T-cell (primary cell): ENCODE measurements around the gene YIPF4. TPM values are rescaled to one million over a fixed set of nuclear protein-coding genes. Genes with fewer than 3 reads are reported as not detected.
A peak's percentile ranks its signal among the peaks of the same experiment; 100 is the strongest.

Experiments used
- ATAC-seq, 4 experiments: fragments of 200-7000 bp in 3 of 4; fragments of 150-1000 bp in 1 of 4; cut with Tn5 transposase; replicated peaks in 1 of 4; 1 replicate in 3 of 4; 2 replicates in 1 of 4; pipeline ENCODE4 v1.10.0; 2021; ENCODE audit warnings: moderate library complexity in 3 of 4, mild to moderate bottlenecking in 2 of 4, moderate number of reproducible peaks in 1 of 4
- CTCF ChIA-PET, 2 donors: fragments of 300-600 bp; sonication (Branson Sonifier 250); formaldehyde crosslinking; loops; one replicate each; lab custom pipeline; 2022; ENCODE audit warnings: antibody characterized with exemption in 2 of 2; lab: Charles Lee
- POLR2A ChIA-PET, 2 donors: fragments of 300-600 bp; sonication (Branson Sonifier 250); formaldehyde crosslinking; loops; one replicate each; lab custom pipeline; 2022; ENCODE audit warnings: antibody characterized with exemption in 2 of 2; lab: Charles Lee
- DNase-seq, 35 experiments: peaks; one replicate each; pipeline versions ENCODE4 v3.0.0 to v3.0.0-alpha.2; 2013 to 2023
- H3K27ac ChIP-seq: one replicate; pipeline ENCODE4 v1.5.1; 2013; ENCODE audit warnings: low read length
- H3K27me3 ChIP-seq, 2 experiments: replicated peaks in 1 of 2; 1 replicate in 1 of 2; 2 replicates in 1 of 2; pipeline versions ENCODE4 v1.6.1 to v1.7.0; 2013; ENCODE audit warnings: low read length in 1 of 2, mixed read lengths in 1 of 2; ENCODE audit not compliant: control insufficient read depth in 2 of 2, insufficient read depth in 2 of 2; ENCODE audit errors: extremely low read depth in 1 of 2
- H3K36me3 ChIP-seq, 2 donors: 1 replicate in 1 of 2; 2 replicates in 1 of 2; pipeline versions ENCODE4 v1.6.1 to v1.7.0; 2013; ENCODE audit warnings: low read length in 1 of 2; ENCODE audit not compliant: control insufficient read depth in 2 of 2, insufficient read depth in 1 of 2; ENCODE audit errors: extremely low read depth in 1 of 2
- H3K4me1 ChIP-seq, 2 experiments: 1 replicate in 1 of 2; 2 replicates in 1 of 2; pipeline versions ENCODE4 v1.6.1 to v1.7.0; 2013; ENCODE audit warnings: low read length in 2 of 2, mixed read lengths in 1 of 2; ENCODE audit not compliant: insufficient read depth in 2 of 2, control insufficient read depth in 1 of 2; ENCODE audit errors: extremely low read depth in 1 of 2
- H3K4me3 ChIP-seq, 2 donors: 1 replicate in 1 of 2; 2 replicates in 1 of 2; pipeline versions ENCODE4 v1.5.1 to v1.7.0; 2013; ENCODE audit warnings: mild to moderate bottlenecking in 2 of 2, low read length in 1 of 2, moderate library complexity in 1 of 2; ENCODE audit not compliant: control insufficient read depth in 1 of 2; ENCODE audit errors: extremely low read depth in 1 of 2
- H3K9me3 ChIP-seq: 2 replicates; pipeline ENCODE4 v1.7.0; 2013
- H3K27ac Mint-ChIP-seq, 2 donors: one replicate each; pipeline ENCODE4 v1.8.0; 2020 to 2021; ENCODE audit warnings: mild to moderate bottlenecking in 2 of 2, mixed read lengths in 2 of 2
- H3K27me3 Mint-ChIP-seq, 2 donors: one replicate each; pipeline ENCODE4 v1.8.0; 2021 to 2022; ENCODE audit warnings: mixed read lengths in 2 of 2
- H3K36me3 Mint-ChIP-seq: one replicate; pipeline ENCODE4 v1.8.0; 2021; ENCODE audit warnings: mixed read lengths
- H3K4me1 Mint-ChIP-seq, 3 donors: one replicate each; pipeline ENCODE4 v1.8.0; 2020 to 2022; ENCODE audit warnings: mixed read lengths in 3 of 3, mild to moderate bottlenecking in 1 of 3
- H3K4me3 Mint-ChIP-seq, 3 donors: one replicate each; pipeline ENCODE4 v1.8.0; 2020 to 2022; ENCODE audit warnings: mild to moderate bottlenecking in 3 of 3, mixed read lengths in 3 of 3, moderate library complexity in 3 of 3
- H3K9me3 Mint-ChIP-seq, 3 donors: one replicate each; pipeline ENCODE4 v1.8.0; 2020 to 2022; ENCODE audit warnings: mixed read lengths in 3 of 3
- WGBS: methylation state at CpG from one replicate; pipeline ENCODE4 v1.1.5; 2013; ENCODE audit warnings: missing lambda C conversion rate; ENCODE audit not compliant: insufficient coverage; 5-methylcytosine and 5-hydroxymethylcytosine counted together
- total RNA-seq, 35 experiments: library from RNA in 6 of 35; stranded (reverse) in 6 of 35; fragments of 120-200 nt in 1 of 35; gene quantifications; one replicate each; pipeline versions ENCODE4 v1.2.1 to v1.2.4 and lab custom pipeline; 2013 to 2026

YIPF4 gene
- total RNA-seq, 5 donors from 2014 or later (not counting 1 experiment from before 2014, with no cell fraction given) = 17.1 to 47.5 (median 42.7) TPM

GRCh38 chr2:32258242-32258641 lies 19.5 kb upstream of the YIPF4 start:
- Mint-ChIP-seq H3K4me1 (peaks cover 0 to 5% (median 0%) of the 10 kb centered on the region in 3 donors), H3K4me3 (no peak overlapping the region), H3K36me3 (no peaks in the 10 kb centered on the region), H3K9me3 (no peaks in the 10 kb centered on the region), H3K27ac (no peak overlapping the region), H3K27me3 (peaks cover 7 to 10% of the 10 kb centered on the region in 2 donors)
- Histone ChIP-seq H3K27ac (no peak overlapping the region), H3K9me3 (no peaks in the 10 kb centered on the region), H3K4me3 (no peak overlapping the region), H3K4me1 (no peaks in the 10 kb centered on the region), H3K36me3 (no peaks in the 10 kb centered on the region), H3K27me3 (peaks cover 0 to 8% of the 10 kb centered on the region in 2 experiments)
- DNase-seq (no peak), ATAC-seq (no peak)
- 98% methylated on average over 8 of the region's 13 CpGs for WGBS
- CTCF ChIA-PET = interaction anchor here in 1 of 2 donors (0.5 kb wide), 1 partner anchor 204 kb away, joined by 3 read pairs; no protein-coding TSS in a partner anchor
- POLR2A ChIA-PET = no interaction called here

GRCh38 chr2:32260376-32260775 lies 17.3 kb upstream of the YIPF4 start:
- H3K9me3 Mint-ChIP-seq = no peaks in the 10 kb centered on the region
- H3K27ac ChIP-seq = no peak overlapping the region
- peaks cover 7 to 10% of the 10 kb centered on the region in 2 donors for H3K27me3 Mint-ChIP-seq
- no peaks in the 10 kb centered on the region for H3K36me3 Mint-ChIP-seq
- no peaks in the 10 kb centered on the region for H3K9me3 ChIP-seq
- ChIA-PET CTCF (no interaction called here), POLR2A (no interaction called here)
- no peak overlapping the region for H3K4me3 Mint-ChIP-seq
- no peak overlapping the region for H3K27ac Mint-ChIP-seq
- H3K36me3 ChIP-seq = no peaks in the 10 kb centered on the region
- peaks cover 4 to 6% (median 5%) of the 10 kb centered on the region in 3 donors for H3K4me1 Mint-ChIP-seq
- no peaks in the 10 kb centered on the region for H3K4me1 ChIP-seq
- no CpG with 5 or more reads among the region's 2 CpGs for WGBS
- DNase-seq (no peak), ATAC-seq (no peak)
- H3K4me3 ChIP-seq = no peak overlapping the region
- H3K27me3 ChIP-seq = peaks cover 0 to 8% of the 10 kb centered on the region in 2 experiments

- no peaks in the 10 kb centered on the region for H3K36me3 Mint-ChIP-seq
- DNase-seq (no peak), ATAC-seq (no peak)
- ChIA-PET POLR2A (no interaction called here), CTCF (no interaction called here)
- Histone ChIP-seq H3K9me3 (no peaks in the 10 kb centered on the region), H3K27me3 (peaks cover 0 to 8% of the 10 kb centered on the region in 2 experiments), H3K27ac (no peak overlapping the region), H3K36me3 (no peaks in the 10 kb centered on the region), H3K4me1 (no peaks in the 10 kb centered on the region), H3K4me3 (no peak overlapping the region)
- H3K4me3 Mint-ChIP-seq = no peak overlapping the region
- H3K9me3 Mint-ChIP-seq = no peaks in the 10 kb centered on the region
- peaks cover 4 to 6% (median 5%) of the 10 kb centered on the region in 3 donors for H3K4me1 Mint-ChIP-seq
- no peak overlapping the region for H3K27ac Mint-ChIP-seq
- peaks cover 4 to 10% of the 10 kb centered on the region in 2 donors for H3K27me3 Mint-ChIP-seq
- WGBS = no CpG with 5 or more reads among the region's 3 CpGs
Measured at GRCh38 chr2:32262105-32262504, 15.6 kb upstream of the YIPF4 start.

GRCh38 chr2:32264422-32265105 lies 13.1 kb upstream of the YIPF4 start, which contains the start of gene NLRC4:
TSS of gene NLRC4 (minus strand) at chr2:32264886. CDS start at chr2:32256775, 8,111 bp downstream.
- H3K9me3 ChIP-seq = no peaks in the 10 kb centered on the region
- H3K4me1 Mint-ChIP-seq = peaks cover 0 to 6% (median 4%) of the 10 kb centered on the region in 3 donors
- peaks cover 0 to 1% of the 10 kb centered on the region in 2 donors for H3K27me3 Mint-ChIP-seq
- H3K4me3 ChIP-seq = no peak within 1 kb of the TSS
- no peaks in the 10 kb centered on the region for H3K9me3 Mint-ChIP-seq
- no peaks in the 10 kb centered on the region for H3K4me1 ChIP-seq
- 61% methylated on average over 3 of the region's 7 CpGs for WGBS
- no peaks in the 10 kb centered on the region for H3K36me3 ChIP-seq
- ChIA-PET CTCF (no interaction called here), POLR2A (interaction anchor here in 1 of 2 donors (0.6 kb wide), 1 partner anchor 18 kb away, joined by 3 read pairs; no protein-coding TSS in a partner anchor)
- ATAC-seq = no peak
- no peak within 1 kb of the TSS for H3K4me3 Mint-ChIP-seq
- H3K27ac ChIP-seq = no peak within 1 kb of the TSS
- DNase-seq = no peak
- no peaks in the 10 kb centered on the region for H3K36me3 Mint-ChIP-seq
- peak within 1 kb of the TSS; percentile 48 to 61 for H3K27ac Mint-ChIP-seq
- peaks cover 0 to 4% of the 10 kb centered on the region in 2 experiments for H3K27me3 ChIP-seq

- Histone ChIP-seq H3K36me3 (no peaks in the 10 kb centered on the region), H3K9me3 (no peaks in the 10 kb centered on the region), H3K27ac (no peak overlapping the region), H3K4me3 (no peak overlapping the region), H3K4me1 (no peaks in the 10 kb centered on the region), H3K27me3 (peaks cover 0 to 10% of the 10 kb centered on the region in 2 experiments)
- no peak overlapping the region for H3K27ac Mint-ChIP-seq
- no peaks in the 10 kb centered on the region for H3K4me1 Mint-ChIP-seq
- no CpG with 5 or more reads among the region's 2 CpGs for WGBS
- H3K9me3 Mint-ChIP-seq = no peaks in the 10 kb centered on the region
- no peaks in the 10 kb centered on the region for H3K36me3 Mint-ChIP-seq
- H3K4me3 Mint-ChIP-seq = no peak overlapping the region
- CTCF ChIA-PET = interaction anchor here in 1 of 2 donors (0.7 kb wide), 1 partner anchor 409 kb away, joined by 4 read pairs; no protein-coding TSS in a partner anchor
- H3K27me3 Mint-ChIP-seq = no peaks in the 10 kb centered on the region
- ATAC-seq (no peak), DNase-seq (no peak)
- POLR2A ChIA-PET = no interaction called here
Measured at GRCh38 chr2:32271063-32271462, 6.6 kb upstream of the YIPF4 start.

GRCh38 chr2:32272279-32272678 lies 5.4 kb upstream of the YIPF4 start:
- H3K36me3 Mint-ChIP-seq = no peaks in the 10 kb centered on the region
- no peak overlapping the region for H3K27ac Mint-ChIP-seq
- H3K4me3 ChIP-seq = no peak overlapping the region
- no peak for DNase-seq
- H3K27me3 Mint-ChIP-seq = no peaks in the 10 kb centered on the region
- no peak overlapping the region for H3K4me3 Mint-ChIP-seq
- peaks cover 1 to 2% of the 10 kb centered on the region in 2 experiments for H3K4me1 ChIP-seq
- peaks cover 4 to 7% (median 4%) of the 10 kb centered on the region in 3 donors for H3K4me1 Mint-ChIP-seq
- no peaks in the 10 kb centered on the region for H3K36me3 ChIP-seq
- peaks cover 0 to 10% of the 10 kb centered on the region in 2 experiments for H3K27me3 ChIP-seq
- no CpG with 5 or more reads among the region's 3 CpGs for WGBS
- H3K27ac ChIP-seq = no peak overlapping the region
- ChIA-PET CTCF (interaction anchor here in 1 of 2 donors (0.7 kb wide), 1 partner anchor 9 kb away, joined by 3 read pairs; no protein-coding TSS in a partner anchor), POLR2A (no interaction called here)
- H3K9me3 ChIP-seq = no peaks in the 10 kb centered on the region
- H3K9me3 Mint-ChIP-seq = no peaks in the 10 kb centered on the region
- ATAC-seq = no peak
